Uterus (tissue), 2 donors: Measurements from ENCODE around the gene BACH1.

ENCODE experiments used
- POLR2A ChIP-seq, 2 donors: fragments of 450-650 bp; IDR thresholded peaks; one replicate each; pipeline ENCODE4 v1.6.1; 2016; ENCODE audit warnings: antibody characterized with exemption in 2 of 2, mild to moderate bottlenecking in 1 of 2, moderate library complexity in 1 of 2
- TF ChIP-seq, protein P1 (sequence below), 4 experiments: fragments of 200-600 bp in 2 of 4; fragments of 450-650 bp in 2 of 4; sonication (generic) in 2 of 4; IDR thresholded peaks; one replicate each; pipeline ENCODE4 v1.5.1; 2016 to 2019; ENCODE audit warnings: antibody characterized with exemption in 4 of 4, mild to moderate bottlenecking in 2 of 4, moderate library complexity in 1 of 4

GRCh38 chr21:29289317-29289716 lies 9.4 kb upstream of the BACH1 start:
- TF ChIP-seq, protein P1, sequence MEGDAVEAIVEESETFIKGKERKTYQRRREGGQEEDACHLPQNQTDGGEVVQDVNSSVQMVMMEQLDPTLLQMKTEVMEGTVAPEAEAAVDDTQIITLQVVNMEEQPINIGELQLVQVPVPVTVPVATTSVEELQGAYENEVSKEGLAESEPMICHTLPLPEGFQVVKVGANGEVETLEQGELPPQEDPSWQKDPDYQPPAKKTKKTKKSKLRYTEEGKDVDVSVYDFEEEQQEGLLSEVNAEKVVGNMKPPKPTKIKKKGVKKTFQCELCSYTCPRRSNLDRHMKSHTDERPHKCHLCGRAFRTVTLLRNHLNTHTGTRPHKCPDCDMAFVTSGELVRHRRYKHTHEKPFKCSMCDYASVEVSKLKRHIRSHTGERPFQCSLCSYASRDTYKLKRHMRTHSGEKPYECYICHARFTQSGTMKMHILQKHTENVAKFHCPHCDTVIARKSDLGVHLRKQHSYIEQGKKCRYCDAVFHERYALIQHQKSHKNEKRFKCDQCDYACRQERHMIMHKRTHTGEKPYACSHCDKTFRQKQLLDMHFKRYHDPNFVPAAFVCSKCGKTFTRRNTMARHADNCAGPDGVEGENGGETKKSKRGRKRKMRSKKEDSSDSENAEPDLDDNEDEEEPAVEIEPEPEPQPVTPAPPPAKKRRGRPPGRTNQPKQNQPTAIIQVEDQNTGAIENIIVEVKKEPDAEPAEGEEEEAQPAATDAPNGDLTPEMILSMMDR (IDR thresholded peaks at IDR 0.05) = no peak
- no peak for TF ChIP-seq POLR2A (IDR thresholded peaks at IDR 0.05)
